IMR-90 (cell line): ENCODE data around the gene COL13A1. TPM values are rescaled to one million over a fixed set of nuclear protein-coding genes. Genes with fewer than 3 reads are reported as not detected.

Experiments
- ATAC-seq: fragments of 200-7000 bp; cut with Tn5 transposase; 2 replicates; pipeline ENCODE4 v1.9.1; 2020; ENCODE audit warnings: low read depth, mild to moderate bottlenecking, moderate library complexity
- BruUV-seq: library from RNA; stranded (reverse); fragments of 400-500 nt; replicated peaks from 2 replicates; lab custom pipeline; 2021; lab: Mats Ljungman, UMichigan
- CTCF ChIA-PET: fragments of 300-600 bp; formaldehyde crosslinking; extraction: SDS; loops from one replicate; lab custom pipeline; 2021; ENCODE audit warnings: antibody characterized with exemption; lab: Yijun Ruan, JAX
- POLR2A ChIA-PET: fragments of 300-600 bp; sonication (Branson Sonifier 250); formaldehyde crosslinking; loops from one replicate; lab custom pipeline; 2022; ENCODE audit warnings: antibody characterized with exemption; ENCODE audit not compliant: unreplicated experiment; lab: Charles Lee
- DNase-seq: peaks from one replicate; pipeline ENCODE4 v3.0.0; 2013
- H2AFZ ChIP-seq: replicated peaks from 2 replicates; pipeline ENCODE3; 2013; ENCODE audit warnings: low read length, mild to moderate bottlenecking; ENCODE audit not compliant: poor library complexity
- H2AK5ac ChIP-seq: 2 replicates; pipeline ENCODE4 v1.6.1; 2013; ENCODE audit warnings: low read depth, low read length, inconsistent platforms
- H2AK9ac ChIP-seq: replicated peaks from 2 replicates; pipeline ENCODE3; 2013; ENCODE audit warnings: mild to moderate bottlenecking, low read depth, low read length, moderate library complexity; ENCODE audit not compliant: poor library complexity
- H2BK120ac ChIP-seq: 2 replicates; pipeline ENCODE4 v1.6.1; 2013; ENCODE audit warnings: low read depth, low read length, inconsistent platforms
- H2BK15ac ChIP-seq: 3 replicates; pipeline ENCODE4 v1.6.1; 2013; ENCODE audit warnings: low read depth, low read length, inconsistent platforms
- H2BK20ac ChIP-seq: 2 replicates; pipeline ENCODE4 v1.6.1; 2013; ENCODE audit warnings: low read depth, mild to moderate bottlenecking, inconsistent platforms, low read length, moderate library complexity
- H2BK5ac ChIP-seq: 2 replicates; pipeline ENCODE4 v1.6.1; 2013; ENCODE audit warnings: mild to moderate bottlenecking, low read depth, low read length, inconsistent platforms; ENCODE audit not compliant: poor library complexity, severe bottlenecking
- H3K14ac ChIP-seq: replicated peaks from 2 replicates; pipeline ENCODE4 v1.6.1; 2013; ENCODE audit warnings: low read depth, low read length, inconsistent platforms
- H3K18ac ChIP-seq: 2 replicates; pipeline ENCODE4 v1.6.1; 2013; ENCODE audit warnings: low read depth, low read length, control low read depth
- H3K23ac ChIP-seq: 2 replicates; pipeline ENCODE4 v1.6.1; 2013; ENCODE audit warnings: low read depth, low read length, inconsistent platforms
- H3K27ac ChIP-seq: 2 replicates; pipeline ENCODE4 v1.5.1; 2013; ENCODE audit warnings: mild to moderate bottlenecking, control low read depth, low read length; ENCODE audit not compliant: insufficient read depth
- H3K27me3 ChIP-seq: 2 replicates; pipeline ENCODE4 v1.6.1; 2013; ENCODE audit warnings: low read length; ENCODE audit not compliant: control insufficient read depth, insufficient read depth
- H3K36me3 ChIP-seq: 2 replicates; pipeline ENCODE4 v1.6.1; 2013; ENCODE audit warnings: low read length, mixed read lengths; ENCODE audit not compliant: control insufficient read depth, insufficient read depth
- H3K4ac ChIP-seq: 2 replicates; pipeline ENCODE4 v1.6.1; 2013; ENCODE audit warnings: low read depth, low read length, inconsistent platforms
- H3K4me1 ChIP-seq: 2 replicates; pipeline ENCODE4 v1.6.1; 2013; ENCODE audit warnings: low read length, mixed read lengths; ENCODE audit not compliant: control insufficient read depth, insufficient read depth
- H3K4me2 ChIP-seq: 2 replicates; pipeline ENCODE4 v1.6.1; 2013; ENCODE audit warnings: low read depth, mild to moderate bottlenecking, control low read depth, low read length, moderate library complexity
- H3K4me3 ChIP-seq: 2 replicates; pipeline ENCODE4 v1.5.1; 2013; ENCODE audit warnings: low read depth, mild to moderate bottlenecking, control low read depth, low read length, moderate library complexity; ENCODE audit not compliant: insufficient read depth
- H3K56ac ChIP-seq: 2 replicates; pipeline ENCODE4 v1.6.1; 2013; ENCODE audit warnings: low read length, inconsistent platforms; ENCODE audit not compliant: insufficient read depth; ENCODE audit errors: extremely low read depth
- H3K79me1 ChIP-seq, 2 experiments: 2 replicates each; pipeline ENCODE4 v1.6.1; 2013; ENCODE audit warnings: low read length in 2 of 2, inconsistent platforms in 1 of 2, low read depth in 1 of 2
- H3K9ac ChIP-seq: 2 replicates; pipeline ENCODE4 v1.6.1; 2013; ENCODE audit warnings: low read depth, low read length, control low read depth
- H3K9me1 ChIP-seq: 2 replicates; pipeline ENCODE4 v1.6.1; 2013; ENCODE audit warnings: low read length, inconsistent platforms; ENCODE audit not compliant: insufficient read depth
- H3K9me3 ChIP-seq: 2 replicates; pipeline ENCODE4 v1.6.1; 2013; ENCODE audit warnings: low read length; ENCODE audit not compliant: control insufficient read depth, insufficient read depth
- H4K20me1 ChIP-seq: 2 replicates; pipeline ENCODE4 v1.6.1; 2013; ENCODE audit warnings: low read length, inconsistent platforms; ENCODE audit not compliant: insufficient read depth
- H4K5ac ChIP-seq: 2 replicates; pipeline ENCODE4 v1.6.1; 2013; ENCODE audit warnings: mild to moderate bottlenecking, low read depth, low read length, control low read depth
- H4K8ac ChIP-seq, 2 experiments: 2 replicates each; pipeline ENCODE4 v1.6.1; 2013; ENCODE audit warnings: low read depth in 2 of 2, low read length in 2 of 2, control low read depth in 1 of 2, inconsistent platforms in 1 of 2
- H4K91ac ChIP-seq: 2 replicates; pipeline ENCODE4 v1.6.1; 2013; ENCODE audit warnings: low read depth, low read length, inconsistent platforms; ENCODE audit not compliant: insufficient read depth
- BHLHE40 ChIP-seq: fragments of 150-350 bp; IDR thresholded peaks from 2 replicates; pipeline ENCODE4 v1.6.1; 2016; ENCODE audit warnings: mild to moderate bottlenecking, low read depth, low read length
- CHD1 ChIP-seq: IDR thresholded peaks from 2 replicates; pipeline ENCODE4 v1.6.1; 2012; ENCODE audit warnings: low read depth, low read length, improper control_type of control experiment
- FOS ChIP-seq: fragments of 150-350 bp; IDR thresholded peaks from 2 replicates; pipeline ENCODE4 v1.6.1; 2016; ENCODE audit warnings: low read depth, low read length
- MAFK ChIP-seq: IDR thresholded peaks from 2 replicates; pipeline ENCODE4 v1.6.1; 2012; ENCODE audit warnings: low read depth, low read length, improper control_type of control experiment
- MAZ ChIP-seq: IDR thresholded peaks from 2 replicates; pipeline ENCODE4 v1.6.1; 2012; ENCODE audit warnings: low read depth, mild to moderate bottlenecking, low read length, improper control_type of control experiment, moderate library complexity, borderline replicate concordance
- MXI1 ChIP-seq: IDR thresholded peaks from 2 replicates; pipeline ENCODE4 v1.6.1; 2012; ENCODE audit warnings: low read depth, mild to moderate bottlenecking, low read length, moderate library complexity, borderline replicate concordance
- POLR2A ChIP-seq: IDR thresholded peaks from 2 replicates; pipeline ENCODE4 v1.6.1; 2012; ENCODE audit warnings: mild to moderate bottlenecking, low read depth, low read length
- RAD21 ChIP-seq: IDR thresholded peaks from 2 replicates; pipeline ENCODE4 v1.6.1; 2012; ENCODE audit warnings: low read length, improper control_type of control experiment
- RCOR1 ChIP-seq: IDR thresholded peaks from 2 replicates; pipeline ENCODE4 v1.6.1; 2012; ENCODE audit warnings: mild to moderate bottlenecking, low read length, improper control_type of control experiment; ENCODE audit not compliant: insufficient replicate concordance
- RFX5 ChIP-seq: IDR thresholded peaks from 2 replicates; pipeline ENCODE4 v1.8.0; 2012; ENCODE audit warnings: low read depth, mild to moderate bottlenecking, low read length, moderate library complexity
- SMC3 ChIP-seq: fragments of 150-350 bp; IDR thresholded peaks from 2 replicates; pipeline ENCODE4 v1.6.1; 2016; ENCODE audit warnings: low read depth, mild to moderate bottlenecking, antibody characterized with exemption, low read length, moderate library complexity
- WGBS, 2 experiments: methylation state at CpG; one replicate each; pipeline versions ENCODE4 v1.1.5 to v1.1.7; 2013; ENCODE audit warnings: missing lambda C conversion rate in 2 of 2; ENCODE audit not compliant: insufficient read length in 1 of 2; ENCODE audit errors: extremely low coverage in 2 of 2; 5-methylcytosine and 5-hydroxymethylcytosine counted together
- dilution Hi-C: fragments of 300-500 bp; cut with HindIII; formaldehyde crosslinking; loops from one replicate; pipeline ENCODE4 v1.14.3; 2018; ENCODE audit warnings: low sequenced_read_pairs; ENCODE audit not compliant: unreplicated experiment
- in situ Hi-C: fragments of 300-500 bp; cut with MboI; formaldehyde crosslinking; loops from 3 replicates; pipeline ENCODE4 v1.14.3; 2019; ENCODE audit warnings: low sequenced_read_pairs, inconsistent platforms, mixed read lengths
- intact Hi-C: fragments of 100-400 bp; cut with micrococcal nuclease; formaldehyde crosslinking; loops from 2 replicates; pipeline ENCODE4 v1.10.0; 2022
- polyA plus RNA-seq, 3 experiments: library from polyadenylated mRNA; depleted of rRNA; stranded (reverse); fragments of >200 nt; gene quantifications; 2 replicates each; pipeline ENCODE4 v1.2.3, GENCODE V29; 2012; ENCODE audit warnings: low replicate concordance in 1 of 3
- total RNA-seq: library from RNA; depleted of rRNA; stranded (reverse); fragments of >200 nt; gene quantifications from 2 replicates; pipeline ENCODE4 v1.2.3, GENCODE V29; 2012
- TF ChIP-seq, protein P1 (sequence below): fragments of 150-350 bp; IDR thresholded peaks from 2 replicates; pipeline ENCODE4 v1.6.1; 2017; ENCODE audit warnings: mild to moderate bottlenecking, antibody characterized with exemption, low read length, low read depth
- TF ChIP-seq, protein P2 (sequence below): fragments of 150-350 bp; IDR thresholded peaks from 2 replicates; pipeline ENCODE4 v1.6.1; 2016; ENCODE audit warnings: low read depth, mild to moderate bottlenecking, low read length, moderate library complexity, borderline replicate concordance
- TF ChIP-seq, protein P3 (sequence below): conservative IDR thresholded peaks from 2 replicates; pipeline ENCODE4 v1.5.1; 2012; ENCODE audit warnings: mild to moderate bottlenecking, low read depth, low read length, improper control_type of control experiment

Gene COL13A1
- total and polyA plus RNA-seq, 2 of the 4 experiments (the other 2 are of a cell fraction): 12.2 to 31.3 TPM

DNA sequence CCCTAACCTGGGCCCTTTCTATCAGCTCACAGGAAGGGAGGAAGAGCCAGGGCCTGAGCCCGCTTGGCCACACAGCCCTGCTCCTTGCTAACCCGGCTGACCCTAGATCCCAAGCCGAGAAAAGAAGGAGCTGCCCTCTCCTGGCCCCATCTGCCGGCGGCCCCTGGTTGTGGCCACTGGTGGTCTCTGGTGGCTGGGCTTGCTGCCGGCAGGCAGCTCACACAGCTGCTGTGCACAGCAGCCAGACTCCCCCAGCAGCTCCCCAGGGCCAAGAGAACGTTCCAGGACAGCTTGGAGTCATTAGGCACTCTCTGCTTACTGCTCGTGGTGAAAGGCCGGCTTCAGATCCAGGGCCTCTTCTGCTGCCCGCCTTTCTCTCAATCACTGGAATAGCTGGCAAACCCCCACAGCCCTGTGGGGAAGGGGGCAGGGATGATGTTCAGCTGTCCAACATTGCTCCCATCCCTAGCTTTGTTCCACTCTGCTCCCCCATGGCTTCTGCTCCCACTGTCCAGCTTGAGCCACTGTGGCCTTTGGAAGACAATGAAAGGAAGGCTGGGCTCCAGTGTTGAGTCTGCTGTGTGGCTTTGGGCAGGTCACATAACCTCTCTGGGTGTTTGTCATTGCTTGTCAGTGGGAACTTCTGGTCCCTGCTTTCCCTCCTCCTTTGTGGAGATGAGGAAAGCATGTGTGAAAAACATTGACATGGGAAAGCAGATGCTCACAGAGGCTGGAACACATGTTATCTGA lies 35.4 kb upstream of the COL13A1 start:
- intact Hi-C loops (no loop called here), dilution Hi-C loops (no loop called here), in situ Hi-C loops (no loop called here)
- no peak overlapping the region for H3K27ac ChIP-seq
- no peak overlapping the region for H3K4ac ChIP-seq
- H3K56ac ChIP-seq: no peak overlapping the region
- H3K23ac ChIP-seq: no peak overlapping the region
- 45% methylated on average over 2 of the region's 10 CpGs; no CpG with 5 or more reads in 1 of the 2 experiments for WGBS, 2 experiments
- H3K9me3 ChIP-seq: no peaks in the 10 kb centered on the region
- no peak overlapping the region; the same call in 2 of the 3 replicates for H2BK15ac ChIP-seq
- H2BK20ac ChIP-seq: no peak overlapping the region; the same call in 1 of the 2 replicates
- H2AK9ac ChIP-seq: no peak overlapping the region
- H3K9me1 ChIP-seq: peaks cover 21% of the 10 kb centered on the region
- peaks cover 9% of the 10 kb centered on the region; the same call in 1 of the 2 replicates for H3K27me3 ChIP-seq
- H3K4me3 ChIP-seq: no peak overlapping the region
- H3K14ac ChIP-seq: no peak overlapping the region
- ATAC-seq (peak; percentile 33; the same call in 1 of the 2 replicates), DNase-seq (no peak)
- peak overlapping the region; percentile 20; the same call in 1 of the 2 replicates for H2AK5ac ChIP-seq
- H3K79me1 ChIP-seq: 0 out of 4 replicates have a peak, but pooled peaks cover 0 to 3% of the 10 kb centered on the region in 2 experiments
- no peak overlapping the region for H2BK5ac ChIP-seq
- ChIA-PET CTCF (no interaction called here), POLR2A (no interaction called here)
- H3K18ac ChIP-seq: no peak overlapping the region; the same call in 1 of the 2 replicates
- H2AFZ ChIP-seq: no peak overlapping the region
- H3K36me3 ChIP-seq: no peaks in the 10 kb centered on the region
- H4K20me1 ChIP-seq: no peaks in the 10 kb centered on the region
- H3K4me1 ChIP-seq: peaks cover 17% of the 10 kb centered on the region
- H4K91ac ChIP-seq: no peak overlapping the region
- no peak overlapping the region for H4K8ac ChIP-seq
- H4K5ac ChIP-seq: no peak overlapping the region; the same call in 1 of the 2 replicates
- no peak overlapping the region for H2BK120ac ChIP-seq
- BruUV-seq: no TSS peak
- TF ChIP-seq RFX5 (no peak), RAD21 (no peak), POLR2A (no peak), MXI1 (no peak), RCOR1 (no peak), BHLHE40 (no peak), SMC3 (no peak), CHD1 (no peak), FOS (no peak), MAZ (no peak), MAFK (no peak)
- TF ChIP-seq, protein P1, sequence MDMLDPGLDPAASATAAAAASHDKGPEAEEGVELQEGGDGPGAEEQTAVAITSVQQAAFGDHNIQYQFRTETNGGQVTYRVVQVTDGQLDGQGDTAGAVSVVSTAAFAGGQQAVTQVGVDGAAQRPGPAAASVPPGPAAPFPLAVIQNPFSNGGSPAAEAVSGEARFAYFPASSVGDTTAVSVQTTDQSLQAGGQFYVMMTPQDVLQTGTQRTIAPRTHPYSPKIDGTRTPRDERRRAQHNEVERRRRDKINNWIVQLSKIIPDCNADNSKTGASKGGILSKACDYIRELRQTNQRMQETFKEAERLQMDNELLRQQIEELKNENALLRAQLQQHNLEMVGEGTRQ: no peak
- TF ChIP-seq, protein P2, sequence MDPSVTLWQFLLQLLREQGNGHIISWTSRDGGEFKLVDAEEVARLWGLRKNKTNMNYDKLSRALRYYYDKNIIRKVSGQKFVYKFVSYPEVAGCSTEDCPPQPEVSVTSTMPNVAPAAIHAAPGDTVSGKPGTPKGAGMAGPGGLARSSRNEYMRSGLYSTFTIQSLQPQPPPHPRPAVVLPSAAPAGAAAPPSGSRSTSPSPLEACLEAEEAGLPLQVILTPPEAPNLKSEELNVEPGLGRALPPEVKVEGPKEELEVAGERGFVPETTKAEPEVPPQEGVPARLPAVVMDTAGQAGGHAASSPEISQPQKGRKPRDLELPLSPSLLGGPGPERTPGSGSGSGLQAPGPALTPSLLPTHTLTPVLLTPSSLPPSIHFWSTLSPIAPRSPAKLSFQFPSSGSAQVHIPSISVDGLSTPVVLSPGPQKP: no peak
- TF ChIP-seq, protein P3, sequence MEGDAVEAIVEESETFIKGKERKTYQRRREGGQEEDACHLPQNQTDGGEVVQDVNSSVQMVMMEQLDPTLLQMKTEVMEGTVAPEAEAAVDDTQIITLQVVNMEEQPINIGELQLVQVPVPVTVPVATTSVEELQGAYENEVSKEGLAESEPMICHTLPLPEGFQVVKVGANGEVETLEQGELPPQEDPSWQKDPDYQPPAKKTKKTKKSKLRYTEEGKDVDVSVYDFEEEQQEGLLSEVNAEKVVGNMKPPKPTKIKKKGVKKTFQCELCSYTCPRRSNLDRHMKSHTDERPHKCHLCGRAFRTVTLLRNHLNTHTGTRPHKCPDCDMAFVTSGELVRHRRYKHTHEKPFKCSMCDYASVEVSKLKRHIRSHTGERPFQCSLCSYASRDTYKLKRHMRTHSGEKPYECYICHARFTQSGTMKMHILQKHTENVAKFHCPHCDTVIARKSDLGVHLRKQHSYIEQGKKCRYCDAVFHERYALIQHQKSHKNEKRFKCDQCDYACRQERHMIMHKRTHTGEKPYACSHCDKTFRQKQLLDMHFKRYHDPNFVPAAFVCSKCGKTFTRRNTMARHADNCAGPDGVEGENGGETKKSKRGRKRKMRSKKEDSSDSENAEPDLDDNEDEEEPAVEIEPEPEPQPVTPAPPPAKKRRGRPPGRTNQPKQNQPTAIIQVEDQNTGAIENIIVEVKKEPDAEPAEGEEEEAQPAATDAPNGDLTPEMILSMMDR: no peak
- no peak overlapping the region for H3K4me2 ChIP-seq
- H3K9ac ChIP-seq: no peak overlapping the region
